Activated T-helper 1 cell treated with anti-CD3 and anti-CD28 coated beads, Interleukin-2, amount 50 U/mL, for 16 hours (primary cell): ENCODE data around the gene KRTAP10-2.

Experiments used
- DNase-seq, 2 donors: peaks; one replicate each; pipeline ENCODE4 v3.0.0-alpha.2; 2020; ENCODE audit warnings: low read depth in 1 of 2, low spot score in 1 of 2

KRTAP10-2 gene

DNA sequence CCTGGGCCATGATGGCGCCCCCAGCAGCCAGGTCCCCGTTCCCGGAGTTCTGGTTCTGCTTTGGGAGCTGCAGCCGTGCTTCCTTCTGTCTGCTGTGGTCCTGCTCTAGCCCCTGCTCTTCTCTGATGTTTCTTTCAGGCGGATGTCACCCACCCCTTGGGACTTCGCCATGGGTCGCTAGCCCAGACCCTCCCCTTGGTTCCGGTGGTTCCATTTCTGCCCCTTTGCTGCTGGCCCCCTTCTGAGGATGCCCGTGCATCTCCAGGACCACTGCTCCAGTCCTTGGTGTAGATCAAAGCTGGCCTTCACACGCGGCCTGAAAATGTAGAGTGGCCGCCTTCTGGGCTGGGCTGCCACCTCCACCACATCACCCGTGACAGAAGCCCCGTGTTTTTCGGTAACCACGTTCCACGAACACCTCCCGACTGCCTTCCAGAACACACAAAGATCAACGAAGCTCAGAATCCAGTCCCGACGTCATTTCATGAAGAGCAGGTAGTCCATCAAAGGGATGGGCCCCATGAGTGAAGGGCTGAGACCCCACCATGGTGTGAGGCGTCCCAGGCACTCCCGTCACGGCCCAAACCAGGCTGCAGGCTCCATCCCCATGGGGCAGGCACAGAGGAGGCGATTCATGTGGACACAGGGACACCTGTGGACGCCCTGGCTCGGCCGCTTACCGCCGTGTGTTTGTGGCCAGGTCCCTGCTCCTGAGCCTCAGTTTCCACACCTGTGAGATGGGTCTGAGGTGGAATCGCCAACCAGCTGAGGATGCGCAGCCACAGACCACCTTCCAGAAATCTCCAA lies 35.7 kb downstream of the KRTAP10-2 start:
- DNase-seq = no peak

DNA sequence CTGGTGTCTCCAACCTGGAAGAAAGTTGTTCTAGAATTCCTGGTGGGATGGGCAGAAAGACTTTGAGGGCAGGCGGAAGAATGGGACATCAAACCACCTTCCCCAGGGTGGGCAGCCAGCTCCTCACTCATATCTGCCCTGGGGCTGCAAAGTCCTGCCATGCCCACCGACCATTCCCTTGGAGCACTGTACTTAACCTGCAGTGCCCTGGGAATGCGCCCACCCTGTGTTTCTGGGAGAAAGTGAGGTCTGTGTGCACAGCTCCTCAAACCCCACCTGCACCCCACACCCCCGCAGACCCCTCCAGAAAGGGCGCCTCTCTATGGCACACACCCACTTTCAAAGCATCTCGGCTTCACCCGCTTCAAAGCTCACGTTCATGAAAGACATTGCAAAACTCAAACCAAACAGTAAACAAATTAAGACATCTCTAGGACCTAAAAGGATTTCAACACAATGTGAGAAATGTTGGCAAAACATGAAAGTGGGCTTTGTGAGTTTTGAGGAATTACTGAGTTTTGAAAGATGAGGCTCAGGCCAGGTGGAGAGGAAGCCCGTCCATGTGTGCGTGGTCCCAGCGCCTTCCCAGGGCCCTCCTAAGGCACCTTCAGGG lies 36.5 kb downstream of the KRTAP10-2 start:
- no peak for DNase-seq

DNA sequence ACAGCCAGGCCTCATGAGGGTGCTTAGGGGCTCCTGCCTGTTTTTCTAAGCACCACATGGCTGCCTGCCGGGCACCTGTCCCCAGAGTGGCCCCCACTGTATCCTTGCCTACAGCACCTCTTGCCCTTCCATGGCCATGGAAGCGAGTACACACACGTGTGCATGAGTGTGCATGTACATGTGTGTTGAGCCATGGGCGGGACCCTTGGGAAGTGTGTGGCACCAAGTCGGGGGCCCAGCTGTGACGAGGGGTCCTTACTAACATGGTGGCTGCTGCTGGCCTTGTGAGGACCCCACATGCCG lies 37.1 kb downstream of the KRTAP10-2 start:
- DNase-seq = no peak

DNA sequence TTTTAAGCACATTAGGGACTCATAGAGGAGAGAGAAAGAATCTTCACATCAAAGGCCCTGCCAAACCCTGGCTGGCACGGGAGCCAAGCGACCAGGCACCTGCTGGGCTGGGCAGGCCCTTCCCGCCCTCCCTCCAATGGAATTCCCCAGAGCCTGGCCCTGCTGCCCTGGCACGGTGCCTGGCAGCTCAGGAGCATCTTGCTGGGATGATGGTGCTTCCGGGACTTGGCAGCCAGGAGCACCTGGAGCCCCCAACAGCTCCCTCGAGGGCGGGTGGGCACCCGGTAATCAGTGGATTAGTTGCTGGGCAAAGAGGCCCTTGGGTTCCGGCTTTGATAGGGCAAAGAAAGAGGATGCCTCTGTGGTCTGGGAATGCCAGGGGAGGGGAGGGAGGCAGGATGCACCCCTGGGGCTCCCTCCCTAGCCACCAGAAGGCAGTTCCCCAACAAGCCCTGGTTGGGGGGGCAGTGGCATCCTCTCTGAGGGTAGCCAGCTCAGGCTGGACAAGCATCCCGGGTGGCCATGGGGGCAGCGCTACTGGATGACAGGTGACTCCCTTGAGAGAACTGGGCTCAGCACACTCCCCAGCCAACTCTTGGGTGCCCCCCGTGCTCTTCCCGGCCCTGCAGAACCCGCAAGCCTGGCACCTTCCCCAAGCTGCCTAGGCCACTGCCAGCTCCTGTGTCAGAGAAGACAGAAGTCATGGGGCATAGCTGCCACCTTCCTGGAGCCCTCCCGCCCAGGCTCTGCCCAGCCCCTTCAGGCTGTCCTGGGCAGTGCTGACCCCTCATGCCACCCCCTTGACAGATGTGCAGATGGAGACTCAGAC lies 37.7 kb downstream of the KRTAP10-2 start:
- no peak for DNase-seq

DNA sequence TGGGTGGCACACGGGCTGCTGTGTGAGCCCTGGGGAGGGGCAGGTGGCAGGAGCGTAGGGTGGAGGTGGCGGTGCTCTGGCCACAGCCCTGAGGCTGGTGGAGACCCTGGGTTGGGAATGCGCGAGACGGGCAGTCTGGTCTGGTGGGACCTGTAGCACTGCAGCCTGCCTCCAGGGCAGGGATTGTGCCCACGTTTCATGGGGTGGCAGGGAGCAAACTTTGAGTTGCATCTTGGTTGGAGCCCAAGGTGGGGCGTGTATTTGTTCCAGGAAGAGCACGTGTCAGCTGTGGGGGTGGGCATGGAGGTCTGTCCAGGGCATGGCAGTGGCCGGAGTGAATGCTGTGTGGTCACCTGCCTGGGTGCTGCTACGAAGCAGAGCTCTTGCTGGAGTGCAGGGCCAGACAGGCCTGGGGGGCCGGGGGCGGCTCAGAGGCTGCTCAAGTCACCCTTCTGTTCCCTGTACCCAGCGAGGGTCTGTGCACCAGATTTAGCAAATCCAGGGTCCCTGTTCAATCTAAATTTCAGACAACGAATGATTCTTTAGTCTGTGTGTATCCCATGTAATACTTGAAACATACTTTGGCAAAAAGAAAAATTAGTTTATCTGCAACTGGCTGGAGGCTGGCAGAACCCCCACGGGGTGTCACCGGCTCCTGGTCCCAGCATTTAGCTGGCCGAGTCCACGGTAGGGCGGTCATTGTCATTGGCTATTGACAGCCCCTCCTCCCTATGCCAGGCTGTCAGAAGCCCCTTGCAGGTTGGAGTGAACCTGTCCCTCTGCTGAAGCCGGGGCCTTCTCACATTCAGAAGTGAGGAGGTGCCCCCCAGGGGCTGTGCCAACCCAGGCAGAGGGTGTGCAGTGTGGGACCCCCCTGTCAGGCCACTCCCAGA lies 38.6 kb downstream of the KRTAP10-2 start:
- no peak for DNase-seq

DNA sequence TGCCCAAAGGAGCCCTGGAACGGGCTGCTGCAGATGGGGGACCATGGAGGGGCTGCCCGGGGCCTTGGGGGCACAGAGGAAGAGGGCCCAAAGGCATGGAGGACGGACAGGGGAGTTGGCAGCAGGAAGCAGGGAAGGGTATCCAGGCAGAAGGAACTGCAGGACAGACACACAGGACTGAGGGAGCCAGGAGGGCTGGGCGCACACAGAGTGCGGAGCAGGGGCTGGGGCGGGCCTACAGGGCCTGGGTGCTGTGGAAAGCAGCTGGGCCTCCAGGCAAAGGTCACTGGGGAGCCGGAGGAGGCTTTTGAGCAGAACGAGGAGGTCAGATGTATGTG lies 39.4 kb downstream of the KRTAP10-2 start:
- DNase-seq = no peak

DNA sequence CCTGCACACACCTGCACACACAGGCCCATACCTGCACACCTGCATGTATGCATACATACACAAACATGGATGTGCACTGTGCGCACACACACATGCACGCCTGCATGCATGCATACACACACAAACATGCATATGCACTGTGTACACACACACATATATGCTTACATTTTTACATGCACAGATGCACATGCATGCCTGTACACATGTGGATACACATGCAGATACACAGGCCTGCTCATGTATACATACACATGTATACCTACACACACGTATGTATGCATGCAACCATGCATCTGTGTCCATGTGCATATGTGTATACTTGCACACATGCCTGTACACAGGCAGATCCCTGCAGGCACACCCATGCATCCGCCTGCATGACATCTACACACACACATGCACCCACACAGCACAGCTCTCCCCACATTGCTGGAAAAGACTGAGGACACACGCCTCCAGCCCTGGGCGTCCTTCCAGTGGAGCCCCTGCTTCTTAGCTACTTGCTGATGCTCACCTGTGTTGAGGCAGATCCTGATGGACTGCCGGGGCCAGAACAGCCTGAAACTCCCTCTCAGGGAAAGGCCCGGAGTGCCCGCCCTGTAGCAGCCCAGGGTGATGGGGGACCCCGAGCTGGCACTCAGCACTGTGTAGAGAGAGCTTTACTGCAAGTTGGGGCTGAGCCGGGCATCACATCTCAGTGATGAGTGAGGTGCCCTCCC lies 39.9 kb downstream of the KRTAP10-2 start:
- no peak for DNase-seq

DNA sequence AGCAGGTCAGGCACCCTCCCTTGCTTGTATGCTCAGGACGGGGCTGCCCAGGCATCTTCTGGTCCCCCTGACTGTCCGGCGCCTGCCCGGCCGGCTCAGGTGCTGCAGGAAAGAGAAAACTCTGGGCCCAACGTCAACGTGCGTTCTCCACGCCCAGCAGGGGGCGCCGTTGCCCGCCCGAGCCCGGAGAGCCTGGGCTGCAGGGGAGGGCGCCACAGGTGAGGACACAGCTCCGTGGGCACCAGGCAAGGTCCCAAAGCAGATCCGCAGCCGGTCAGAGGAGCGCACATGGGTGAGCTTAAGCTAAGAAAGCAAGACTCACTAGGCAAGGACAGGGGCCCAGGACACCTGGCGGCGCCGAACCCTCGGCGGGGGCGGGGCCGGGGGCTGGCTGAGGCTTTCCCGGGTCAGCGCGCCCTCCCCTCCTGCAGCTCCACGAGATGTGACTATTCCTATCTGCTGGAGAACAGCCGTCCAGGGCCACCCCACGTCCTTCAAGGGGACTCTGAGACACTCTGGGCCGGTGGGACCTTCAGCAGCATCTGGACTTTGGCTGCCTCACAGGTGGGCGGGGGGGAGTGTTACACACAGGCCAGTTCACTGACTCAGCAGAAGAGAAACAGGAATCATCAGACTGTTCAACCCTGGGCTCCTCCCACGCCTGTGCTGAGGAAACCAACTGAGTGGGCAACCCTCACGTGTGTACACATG lies 40.6 kb downstream of the KRTAP10-2 start:
- DNase-seq = peak; percentile 71 to 77

DNA sequence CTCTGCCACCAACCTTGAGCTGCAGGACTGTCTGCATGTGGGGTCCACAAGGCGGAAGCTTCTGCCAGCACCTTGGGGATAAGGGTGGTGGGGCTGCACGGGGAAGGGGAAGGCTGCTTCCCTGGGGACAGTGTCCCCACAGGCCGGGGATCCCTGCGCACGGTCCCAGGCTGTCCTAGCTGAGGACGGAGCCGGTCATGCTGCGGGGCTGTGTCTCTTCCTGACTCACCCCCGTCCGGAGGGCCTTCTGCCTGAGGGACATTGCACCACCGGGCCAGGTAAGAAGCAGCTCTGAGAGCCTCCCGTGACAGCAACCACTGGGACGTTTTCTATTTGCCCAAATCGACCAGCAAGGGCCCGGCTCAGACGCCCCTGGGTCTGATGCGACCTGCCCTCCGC lies 41.2 kb downstream of the KRTAP10-2 start:
- DNase-seq = no peak

DNA sequence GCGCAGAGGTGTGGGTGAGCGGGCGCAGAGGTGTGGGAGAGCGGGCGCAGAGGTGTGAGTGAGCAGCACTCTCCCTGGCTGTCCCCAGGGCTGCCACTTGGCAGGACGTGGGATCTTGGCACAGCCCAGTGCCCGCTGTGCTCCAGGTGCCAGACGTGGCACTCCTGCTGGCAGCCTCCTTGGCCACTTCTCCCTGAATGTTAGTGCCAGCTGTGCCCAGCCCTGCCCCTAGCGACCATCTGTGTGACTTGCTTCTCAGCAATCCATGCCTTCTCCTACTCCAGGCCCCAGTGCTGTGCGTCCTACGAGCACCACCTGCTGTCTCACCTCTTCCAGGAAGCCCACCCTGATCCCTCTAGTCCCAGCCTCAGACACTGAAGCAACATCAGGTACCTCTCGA lies 41.8 kb downstream of the KRTAP10-2 start:
- DNase-seq = no peak

DNA sequence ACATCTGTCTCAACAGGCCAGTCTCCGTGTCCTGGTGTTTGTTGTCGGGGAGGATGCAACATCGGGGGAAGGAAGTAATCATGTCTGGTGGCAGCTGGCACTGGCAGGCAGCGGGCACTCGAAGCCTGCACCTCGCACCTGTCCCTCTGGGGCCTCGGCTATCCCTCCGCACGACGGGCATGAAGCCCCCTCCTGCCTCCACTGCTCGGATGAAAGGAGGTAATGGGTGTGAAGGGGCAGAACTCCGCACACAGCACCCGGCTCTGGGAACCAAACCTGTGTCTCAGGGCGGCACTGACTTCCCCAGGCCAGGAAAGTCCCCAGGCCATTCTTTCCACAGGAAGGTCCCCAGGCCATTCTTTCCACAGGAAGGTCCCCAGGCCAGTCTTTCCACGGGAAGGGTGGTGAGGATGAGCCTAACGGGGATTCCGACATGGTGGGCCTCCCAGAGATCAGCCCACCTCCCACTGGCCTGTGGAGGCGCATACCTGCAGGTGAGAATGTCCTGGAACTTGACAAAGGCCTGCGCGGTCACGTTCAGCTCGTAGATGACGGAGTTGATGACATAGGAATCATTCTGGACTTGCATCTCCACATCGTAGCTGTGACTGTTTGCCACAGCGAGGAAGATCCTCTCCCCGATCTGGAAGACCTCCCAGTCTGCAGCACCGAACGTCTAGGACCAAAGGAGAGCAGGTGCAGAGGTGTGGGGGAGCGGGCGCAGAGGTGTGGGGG lies 42.4 kb downstream of the KRTAP10-2 start:
- no peak for DNase-seq

DNA sequence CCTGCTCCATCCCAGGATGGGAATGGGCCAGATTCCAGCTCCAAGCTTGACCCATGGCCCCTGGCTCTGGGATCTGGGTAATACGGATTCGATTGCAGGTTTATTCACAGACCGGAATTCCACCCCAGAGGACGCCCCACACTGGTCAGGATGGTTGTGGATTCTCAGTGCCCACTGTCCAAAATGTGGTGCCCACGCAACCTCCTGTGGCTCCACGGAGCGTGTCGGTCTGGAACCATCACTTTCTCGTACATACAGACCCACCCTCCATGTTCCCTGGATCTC lies 42.9 kb downstream of the KRTAP10-2 start:
- no peak for DNase-seq

DNA sequence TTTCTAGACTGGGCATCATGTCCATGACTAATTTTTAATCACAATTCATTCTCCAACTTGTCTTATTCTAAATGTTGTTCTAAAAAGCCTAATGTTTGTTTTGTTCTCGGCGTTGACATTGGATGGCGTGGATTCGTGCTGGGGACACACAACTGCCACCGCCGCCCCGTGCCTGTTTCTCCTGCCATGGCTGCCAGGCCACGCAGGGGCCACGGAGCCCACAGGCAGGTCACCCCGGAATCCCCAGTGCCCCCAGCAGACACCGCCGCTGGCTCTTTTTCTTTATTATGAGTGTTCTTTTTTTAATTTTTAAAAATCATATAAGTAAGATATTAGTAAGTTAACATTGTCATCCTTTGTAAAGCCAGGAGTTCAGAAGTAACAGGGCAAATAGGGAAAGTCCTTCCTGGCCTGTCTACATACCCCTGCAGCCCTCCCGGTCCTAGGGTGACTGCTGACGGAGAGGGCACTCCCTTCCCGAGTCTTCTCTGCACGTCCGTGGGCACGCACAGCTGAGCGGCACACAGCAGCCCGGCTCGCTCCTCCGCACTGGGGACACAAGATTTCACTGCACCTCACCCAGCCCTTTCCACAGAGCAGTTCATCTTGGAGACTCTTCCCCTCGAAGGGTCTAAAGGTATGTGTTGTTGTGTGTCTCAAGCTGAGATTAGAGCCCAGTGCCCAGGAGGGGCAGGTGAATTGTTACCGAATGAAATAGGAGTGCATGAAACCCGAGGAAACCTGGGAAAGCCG lies 43.5 kb downstream of the KRTAP10-2 start:
- no peak for DNase-seq

DNA sequence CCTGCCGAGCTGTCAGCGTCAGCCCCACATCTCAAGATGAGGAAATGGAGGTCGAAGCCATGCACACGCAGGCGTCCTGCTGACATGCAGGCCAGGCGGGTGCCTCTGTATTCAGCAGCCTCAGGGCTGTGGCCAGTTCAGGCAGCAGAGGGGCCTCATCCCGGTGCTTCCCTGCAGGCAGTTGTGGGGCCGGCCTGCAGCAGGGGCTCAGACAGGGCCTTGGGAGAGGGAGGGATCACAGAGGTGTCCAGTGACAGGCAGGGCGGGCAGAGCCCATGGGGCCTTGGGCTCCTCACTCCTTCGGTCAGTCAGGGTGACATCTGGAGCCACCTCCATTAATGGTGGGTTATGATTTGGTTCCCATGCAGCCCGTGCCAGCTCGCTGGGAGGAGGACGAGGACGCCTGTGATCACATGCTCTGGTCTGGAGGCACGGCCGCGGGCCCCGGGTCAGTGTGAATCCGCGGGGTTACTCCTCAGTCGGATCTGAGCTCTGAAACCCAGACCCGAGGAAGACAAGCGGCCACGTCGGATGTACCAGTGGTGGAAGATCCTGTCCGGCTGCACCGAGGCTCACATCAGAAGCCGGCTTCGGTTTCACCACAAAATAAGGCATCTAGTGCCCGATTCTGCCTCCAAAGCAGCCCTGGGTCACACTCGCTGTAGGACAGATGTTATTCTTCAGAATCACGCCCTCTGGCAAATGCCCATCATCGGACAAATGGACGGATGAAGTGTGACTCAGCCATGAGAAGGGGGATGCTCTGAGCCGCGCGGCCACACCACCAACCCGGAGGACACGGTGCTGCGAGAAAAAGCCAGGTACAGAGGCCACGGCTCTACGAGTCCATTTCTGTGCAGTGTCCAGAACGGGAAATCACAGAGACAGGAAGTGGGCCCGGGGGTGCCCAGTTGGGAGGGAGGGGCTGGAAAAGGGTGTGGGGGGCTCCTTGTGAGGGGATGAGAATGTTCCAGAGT lies 44.7 kb downstream of the KRTAP10-2 start:
- no peak for DNase-seq

DNA sequence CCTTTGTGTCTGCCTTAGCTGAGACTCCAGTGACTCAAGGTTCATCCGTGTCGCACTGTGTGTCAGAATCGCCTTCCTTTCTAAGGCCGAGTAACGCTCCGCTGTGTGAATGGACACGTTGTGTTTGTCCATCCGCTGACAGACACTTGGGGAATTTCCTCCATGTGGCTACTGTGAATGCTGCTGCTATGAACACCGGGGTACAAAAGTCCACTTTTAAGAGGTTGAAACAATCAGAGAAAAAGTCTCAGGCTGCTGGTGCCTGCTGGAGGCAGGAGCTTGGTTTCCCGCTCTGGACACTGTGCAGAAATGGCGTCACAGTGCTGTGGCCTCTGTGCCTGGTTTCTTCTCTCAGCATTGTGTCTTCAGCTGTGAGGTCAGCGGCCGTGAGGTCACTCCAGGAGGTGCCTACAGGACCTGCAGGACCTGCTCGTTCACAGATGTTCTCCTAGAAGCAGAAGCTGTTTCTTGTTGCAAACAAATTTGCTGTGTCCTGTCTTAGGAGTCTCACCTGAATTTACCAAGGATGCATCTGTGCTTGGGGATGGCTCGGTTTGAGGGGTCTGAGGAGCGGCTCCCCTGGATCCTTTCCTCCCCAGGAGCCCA lies 45.5 kb downstream of the KRTAP10-2 start:
- DNase-seq = no peak

DNA sequence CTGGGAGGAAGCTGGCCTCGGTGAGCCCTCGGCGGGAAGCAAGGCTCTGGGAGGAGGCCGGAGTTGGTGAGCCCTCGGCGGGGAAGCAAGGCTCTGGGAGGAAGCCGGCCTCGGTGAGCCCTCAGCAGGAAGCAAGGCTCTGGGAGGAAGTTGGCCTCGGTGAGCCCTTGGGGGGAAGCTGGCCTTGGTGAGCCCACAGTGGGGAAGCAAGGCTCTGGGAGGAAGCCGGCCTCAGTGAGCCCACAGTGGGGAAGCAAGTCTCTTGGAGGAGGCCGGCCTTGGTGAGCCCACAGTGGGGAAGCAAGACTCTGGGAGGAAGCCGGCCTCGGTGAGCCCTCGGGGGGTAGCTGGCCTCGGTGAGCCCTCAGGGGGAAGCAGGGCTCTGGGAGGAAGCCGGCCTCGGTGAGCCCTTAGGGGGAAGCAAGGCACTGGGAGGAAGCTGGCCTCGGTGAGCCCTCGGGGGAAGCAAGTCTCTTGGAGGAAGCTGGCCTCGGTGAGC lies 47.4 kb downstream of the KRTAP10-2 start:
- DNase-seq = no peak
